Tibial nerve (tissue), 4 donors: ENCODE results near the gene ITPRID1. TPM values are rescaled to one million over a fixed set of nuclear protein-coding genes. Genes with fewer than 3 reads are reported as not detected.

Source experiments
- DNase-seq, 2 donors: peaks; one replicate each; pipeline ENCODE4 v3.0.0-alpha.2; 2019; ENCODE audit warnings: low spot score in 2 of 2
- H3K27ac ChIP-seq, 4 donors: fragments of 200-600 bp; sonication (generic) in 3 of 4; one replicate each; pipeline ENCODE4 v1.5.1; 2017 to 2019; ENCODE audit warnings: mild to moderate bottlenecking in 1 of 4
- H3K27me3 ChIP-seq, 2 donors: fragments of 200-600 bp; sonication (generic) in 1 of 2; one replicate each; pipeline versions ENCODE4 v1.5.1 to v1.6.0; 2017 to 2019
- H3K36me3 ChIP-seq, 3 donors: fragments of 200-600 bp; sonication (generic); one replicate each; pipeline ENCODE4 v1.5.1; 2018 to 2019
- H3K4me1 ChIP-seq, 4 donors: fragments of 200-600 bp; sonication (generic) in 3 of 4; one replicate each; pipeline ENCODE4 v1.5.1; 2017 to 2019
- H3K4me3 ChIP-seq, 4 donors: fragments of 200-600 bp; sonication (generic) in 3 of 4; one replicate each; pipeline ENCODE4 v1.5.1; 2017 to 2019; ENCODE audit warnings: mild to moderate bottlenecking in 1 of 4, moderate library complexity in 1 of 4
- H3K9me3 ChIP-seq, 4 donors: fragments of 200-600 bp; sonication (generic) in 3 of 4; one replicate each; pipeline ENCODE4 v1.5.1; 2017 to 2019
- EP300 ChIP-seq, 2 donors: sonication (generic); formaldehyde crosslinking; IDR thresholded peaks; one replicate each; pipeline ENCODE4 v1.6.1; 2017; ENCODE audit warnings: antibody characterized with exemption in 2 of 2, mild to moderate bottlenecking in 1 of 2
- POLR2A ChIP-seq, 2 donors: fragments of 450-650 bp; IDR thresholded peaks; one replicate each; pipeline ENCODE4 v1.6.1; 2017; ENCODE audit warnings: antibody characterized with exemption in 2 of 2, mild to moderate bottlenecking in 2 of 2, moderate library complexity in 2 of 2
- WGBS, 2 donors: methylation state at CpG; one replicate each; pipeline ENCODE4 v1.1.5; 2018; 5-methylcytosine and 5-hydroxymethylcytosine counted together
- total RNA-seq, 4 donors: library from RNA; depleted of rRNA; stranded (reverse); fragments of >200 nt; gene quantifications; one replicate each; pipeline ENCODE4 v1.1.0, GENCODE V29; 2016
- TF ChIP-seq, protein P1 (sequence below), 5 experiments: fragments of 200-600 bp in 3 of 5; fragments of 450-650 bp in 2 of 5; sonication (generic) in 3 of 5; IDR thresholded peaks; one replicate each; pipeline ENCODE4 v1.5.1; 2016 to 2019; ENCODE audit warnings: antibody characterized with exemption in 5 of 5, mild to moderate bottlenecking in 3 of 5, moderate library complexity in 2 of 5

ITPRID1 gene
- total RNA-seq, 4 donors from 2014 or later: not detected

DNA sequence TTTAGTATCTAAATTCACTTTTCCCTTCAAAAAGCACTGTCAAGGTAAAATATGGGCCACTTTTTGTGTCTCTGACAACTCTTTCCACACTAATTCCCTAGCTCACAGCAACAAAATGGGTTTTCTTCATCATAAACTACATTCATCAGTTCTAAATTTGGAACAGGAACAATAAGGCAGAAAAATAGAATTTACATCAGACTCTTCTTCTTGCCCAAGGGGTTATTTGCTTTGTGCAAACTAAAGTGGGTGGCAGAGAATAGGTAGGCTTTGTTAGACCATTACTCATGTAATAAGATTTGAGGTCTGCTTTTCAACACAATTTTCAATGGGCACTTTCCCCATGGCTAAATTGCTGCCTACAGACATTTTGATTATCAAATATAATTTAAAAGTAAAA is 155.6 kb downstream of the ITPRID1 start:
- no peaks in the 10 kb centered on the region for H3K36me3 ChIP-seq
- H3K4me1 ChIP-seq: no peaks in the 10 kb centered on the region
- H3K4me3 ChIP-seq: no peak overlapping the region
- no peak for TF ChIP-seq POLR2A (IDR thresholded peaks at IDR 0.05)
- TF ChIP-seq, protein P1, sequence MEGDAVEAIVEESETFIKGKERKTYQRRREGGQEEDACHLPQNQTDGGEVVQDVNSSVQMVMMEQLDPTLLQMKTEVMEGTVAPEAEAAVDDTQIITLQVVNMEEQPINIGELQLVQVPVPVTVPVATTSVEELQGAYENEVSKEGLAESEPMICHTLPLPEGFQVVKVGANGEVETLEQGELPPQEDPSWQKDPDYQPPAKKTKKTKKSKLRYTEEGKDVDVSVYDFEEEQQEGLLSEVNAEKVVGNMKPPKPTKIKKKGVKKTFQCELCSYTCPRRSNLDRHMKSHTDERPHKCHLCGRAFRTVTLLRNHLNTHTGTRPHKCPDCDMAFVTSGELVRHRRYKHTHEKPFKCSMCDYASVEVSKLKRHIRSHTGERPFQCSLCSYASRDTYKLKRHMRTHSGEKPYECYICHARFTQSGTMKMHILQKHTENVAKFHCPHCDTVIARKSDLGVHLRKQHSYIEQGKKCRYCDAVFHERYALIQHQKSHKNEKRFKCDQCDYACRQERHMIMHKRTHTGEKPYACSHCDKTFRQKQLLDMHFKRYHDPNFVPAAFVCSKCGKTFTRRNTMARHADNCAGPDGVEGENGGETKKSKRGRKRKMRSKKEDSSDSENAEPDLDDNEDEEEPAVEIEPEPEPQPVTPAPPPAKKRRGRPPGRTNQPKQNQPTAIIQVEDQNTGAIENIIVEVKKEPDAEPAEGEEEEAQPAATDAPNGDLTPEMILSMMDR (IDR thresholded peaks at IDR 0.05): no peak
- H3K27me3 ChIP-seq: no peaks in the 10 kb centered on the region
- no peak overlapping the region for H3K27ac ChIP-seq
- H3K9me3 ChIP-seq: peaks cover 0 to 17% (median 0%) of the 10 kb centered on the region in 4 donors
- no peak for DNase-seq

DNA sequence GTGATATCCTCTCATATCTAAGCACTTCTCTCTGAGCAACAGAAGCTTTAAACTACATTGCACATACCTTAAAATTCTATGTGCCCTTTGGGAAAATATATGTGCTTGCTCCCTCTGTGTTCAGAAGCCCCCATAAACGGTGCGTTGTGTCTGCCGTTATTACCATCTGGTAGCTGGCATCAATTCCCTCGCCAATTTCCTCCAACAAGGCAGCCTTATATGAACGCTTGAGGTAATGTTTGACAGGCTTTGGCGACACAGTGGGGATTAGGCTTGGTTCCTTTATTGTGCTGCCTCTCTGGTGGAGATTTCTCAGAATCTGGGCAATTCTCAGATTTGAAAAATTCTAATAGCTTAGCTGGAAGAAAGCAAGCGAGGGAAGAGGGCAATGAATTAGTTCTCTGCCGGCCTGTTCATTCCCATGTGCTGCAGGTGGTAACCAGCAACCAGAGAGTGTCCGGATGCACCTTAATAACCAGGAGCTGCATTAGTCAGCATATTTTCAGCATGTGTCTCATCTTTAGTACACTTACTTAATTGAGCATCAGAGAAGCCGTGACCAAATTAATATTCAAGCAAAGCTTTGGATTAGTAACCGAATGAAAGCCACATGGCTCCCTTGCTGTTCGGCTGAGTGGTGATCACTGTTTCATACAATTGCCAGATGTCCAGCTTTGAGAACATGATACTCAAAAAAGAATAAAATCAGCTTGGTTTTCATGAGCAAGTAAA is 165.8 kb downstream of the ITPRID1 start:
- no peak overlapping the region for H3K27ac ChIP-seq
- H3K27me3 ChIP-seq: no peaks in the 10 kb centered on the region
- H3K9me3 ChIP-seq: no peaks in the 10 kb centered on the region
- DNase-seq: no peak
- WGBS, 2 donors: 69 to 79% methylated on average over 12 of the region's 12 CpGs
- no peaks in the 10 kb centered on the region for H3K4me1 ChIP-seq
- TF ChIP-seq POLR2A (IDR thresholded peaks at IDR 0.05): no peak
- TF ChIP-seq EP300 (IDR thresholded peaks at IDR 0.05): no peak
- TF ChIP-seq, protein P1 (IDR thresholded peaks at IDR 0.05): no peak
- H3K36me3 ChIP-seq: no peaks in the 10 kb centered on the region
- H3K4me3 ChIP-seq: no peak overlapping the region

DNA sequence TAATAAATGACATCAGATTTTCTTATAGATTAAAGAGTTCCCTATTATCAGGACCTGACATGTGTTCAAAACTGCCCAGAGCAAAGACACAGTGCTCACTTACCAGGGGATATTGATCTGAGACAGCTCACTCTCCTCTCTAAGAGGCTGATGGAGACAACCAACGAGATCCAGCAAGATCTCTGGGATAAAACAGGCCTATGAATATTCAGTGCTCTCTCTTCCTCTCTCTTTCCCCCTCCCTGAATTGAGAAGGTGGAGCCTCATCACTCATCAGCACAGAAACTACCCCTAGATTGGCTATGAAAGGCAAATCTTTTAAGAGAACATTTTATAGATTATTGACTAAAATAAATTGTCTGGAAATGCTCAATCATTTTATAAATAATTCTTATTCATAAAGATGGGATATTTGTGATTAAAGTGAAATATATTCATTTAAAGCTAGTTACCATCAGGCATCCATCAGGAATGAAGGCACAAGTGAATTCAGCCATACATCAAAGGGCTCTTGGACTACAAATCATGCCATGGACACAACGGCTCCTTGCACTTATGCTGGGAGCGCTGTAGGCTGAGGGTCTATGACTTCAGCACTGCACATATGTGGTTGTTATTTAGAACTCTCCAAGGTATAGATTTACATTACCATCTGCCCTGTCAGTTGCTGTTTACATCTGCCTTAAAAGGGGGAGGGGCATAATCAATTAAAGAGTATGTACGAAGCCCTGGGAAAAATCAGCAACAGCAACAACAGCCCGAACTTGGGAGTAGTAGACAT is 169.7 kb downstream of the ITPRID1 start:
- Histone ChIP-seq H3K4me1 (no peaks in the 10 kb centered on the region), H3K27ac (no peak overlapping the region), H3K27me3 (no peaks in the 10 kb centered on the region), H3K9me3 (no peaks in the 10 kb centered on the region), H3K36me3 (no peaks in the 10 kb centered on the region), H3K4me3 (no peak overlapping the region)
- no peak for DNase-seq
- no peak for TF ChIP-seq EP300 (IDR thresholded peaks at IDR 0.05)
- TF ChIP-seq POLR2A (IDR thresholded peaks at IDR 0.05): no peak
- TF ChIP-seq, protein P1 (IDR thresholded peaks at IDR 0.05): no peak
- WGBS, 2 donors: 55 to 57% methylated on average over 5 of the region's 5 CpGs

DNA sequence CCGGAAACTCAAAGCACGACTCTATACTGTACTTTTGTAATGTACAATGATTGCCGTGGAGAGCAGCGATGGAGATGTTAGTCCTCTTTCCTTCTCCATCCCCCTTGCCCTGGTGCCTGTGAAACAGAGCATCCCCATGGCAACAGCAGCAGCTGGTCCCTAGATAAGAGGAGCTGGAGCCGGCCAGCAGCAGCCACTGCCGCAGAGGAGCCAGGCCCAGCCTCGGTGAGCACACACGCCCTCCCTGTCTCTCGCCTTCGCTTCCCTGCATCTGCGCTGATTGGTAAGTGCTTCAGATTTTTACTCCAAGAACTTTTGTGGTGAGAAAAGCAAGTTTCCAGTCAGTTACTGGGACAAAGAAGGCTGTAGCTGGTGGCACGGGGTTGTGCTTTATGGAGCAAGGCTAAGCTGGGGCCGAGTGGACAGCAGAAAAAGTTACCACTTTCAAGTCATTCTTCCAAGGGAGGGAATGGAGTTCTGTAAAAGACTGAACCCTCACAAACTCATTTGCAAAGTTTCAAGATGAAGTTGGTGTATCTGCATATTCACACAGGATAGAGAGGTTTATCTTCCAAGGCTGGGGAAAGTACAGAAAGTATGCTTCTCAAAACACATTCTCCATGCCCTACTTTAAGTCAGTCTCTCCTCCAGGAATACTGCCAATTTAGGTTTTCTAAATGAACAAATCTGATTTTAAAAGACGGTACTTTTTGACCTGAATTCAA is 173.3 kb downstream of the ITPRID1 start, which contains the start of gene PPP1R17:
Gene PPP1R17, plus strand, starts transcription at position 192 of the 725 bp plus-strand sequence. CDS start 5,227 bp downstream, outside the sequence.
- no peak for DNase-seq
- Histone ChIP-seq H3K27me3 (no peaks in the 10 kb centered on the region), H3K36me3 (no peaks in the 10 kb centered on the region), H3K4me1 (no peaks in the 10 kb centered on the region), H3K4me3 (no peak within 1 kb of the TSS), H3K9me3 (no peaks in the 10 kb centered on the region), H3K27ac (no peak within 1 kb of the TSS)
- WGBS, 2 donors: 57 to 64% methylated on average over 14 of the region's 14 CpGs
- no peak for TF ChIP-seq POLR2A (IDR thresholded peaks at IDR 0.05)
- TF ChIP-seq, protein P1 (IDR thresholded peaks at IDR 0.05): no peak
- TF ChIP-seq EP300 (IDR thresholded peaks at IDR 0.05): no peak
